DND-41 (cell line): Measurements from ENCODE around the gene BORCS5.

Experiments
- ATAC-seq: fragments of 200-7000 bp; cut with Tn5 transposase; 3 replicates; pipeline ENCODE4 v1.9.1; 2021; ENCODE audit warnings: low read depth; ENCODE audit not compliant: insufficient read depth
- DNase-seq: peaks from one replicate; pipeline ENCODE4 v3.0.0-alpha.2; 2020
- H2AFZ ChIP-seq: 2 replicates; pipeline ENCODE4 v1.6.0; 2012; ENCODE audit warnings: low read depth, low read length
- H3K27ac ChIP-seq: 2 replicates; pipeline ENCODE4 v1.5.1; 2012; ENCODE audit warnings: low read length, inconsistent platforms
- H3K27me3 ChIP-seq: fragments of 200-600 bp; sonication (generic); 2 replicates; pipeline ENCODE4 v1.6.0; 2012; ENCODE audit warnings: low read length, mild to moderate bottlenecking, inconsistent platforms; ENCODE audit not compliant: insufficient read depth, poor library complexity
- H3K36me3 ChIP-seq: 2 replicates; pipeline ENCODE4 v1.5.1; 2012; ENCODE audit warnings: low read length, inconsistent platforms; ENCODE audit not compliant: insufficient read depth
- H3K4me1 ChIP-seq: 2 replicates; pipeline ENCODE4 v1.5.1; 2012; ENCODE audit warnings: mild to moderate bottlenecking, low read length; ENCODE audit not compliant: insufficient read depth
- H3K4me2 ChIP-seq: 2 replicates; pipeline ENCODE4 v1.6.0; 2012; ENCODE audit warnings: mild to moderate bottlenecking, moderate library complexity, low read length, inconsistent platforms; ENCODE audit not compliant: insufficient read depth
- H3K4me3 ChIP-seq, 2 experiments: fragments of 200-600 bp in 1 of 2; shearing (Covaris generic) in 1 of 2; 2 replicates each; pipeline ENCODE4 v1.5.1; 2012 to 2016; ENCODE audit warnings: inconsistent platforms in 2 of 2, low read length in 2 of 2, mild to moderate bottlenecking in 2 of 2, low read depth in 1 of 2, moderate library complexity in 1 of 2
- H3K79me2 ChIP-seq: 2 replicates; pipeline ENCODE4 v1.6.0; 2012; ENCODE audit warnings: low read length, inconsistent platforms; ENCODE audit not compliant: insufficient read depth
- H3K9ac ChIP-seq: 2 replicates; pipeline ENCODE4 v1.6.0; 2012; ENCODE audit warnings: low read depth, mild to moderate bottlenecking, inconsistent platforms, low read length, moderate library complexity
- H3K9me3 ChIP-seq: 2 replicates; pipeline ENCODE4 v1.5.1; 2012; ENCODE audit warnings: low read length, moderate library complexity, mild to moderate bottlenecking, inconsistent platforms; ENCODE audit not compliant: insufficient read depth, severe bottlenecking
- H4K20me1 ChIP-seq: 2 replicates; pipeline ENCODE4 v1.6.0; 2012; ENCODE audit warnings: low read length; ENCODE audit not compliant: insufficient read depth
- CTCF ChIP-seq: IDR thresholded peaks from 2 replicates; pipeline ENCODE4 v1.5.1; 2012; ENCODE audit warnings: borderline replicate concordance, low read length, moderate library complexity, mild to moderate bottlenecking; ENCODE audit not compliant: poor library complexity, severe bottlenecking; ENCODE audit errors: extremely low read depth
- EZH2 ChIP-seq: IDR thresholded peaks from 3 replicates; pipeline ENCODE4 v1.6.1; 2012; ENCODE audit warnings: borderline replicate concordance, low read depth, mild to moderate bottlenecking, moderate library complexity, low read length, inconsistent platforms; ENCODE audit not compliant: severe bottlenecking

The BORCS5 gene

GRCh38 chr12:12399776-12400305 is 43.0 kb downstream of the BORCS5 start:
- Histone ChIP-seq H3K27me3 (no peaks in the 10 kb centered on the region), H3K4me3 (no peak overlapping the region), H2AFZ (no peak overlapping the region), H3K27ac (no peak overlapping the region), H3K4me1 (no peaks in the 10 kb centered on the region), H4K20me1 (no peaks in the 10 kb centered on the region), H3K9ac (no peak overlapping the region), H3K9me3 (no peaks in the 10 kb centered on the region), H3K36me3 (no peaks in the 10 kb centered on the region), H3K79me2 (no peaks in the 10 kb centered on the region), H3K4me2 (no peak overlapping the region)
- ATAC-seq = no peak
- no peak for TF ChIP-seq CTCF
- no peak for TF ChIP-seq EZH2
- no peak for DNase-seq

- Histone ChIP-seq H3K27me3 (no peaks in the 10 kb centered on the region), H2AFZ (no peak overlapping the region), H3K4me2 (no peak overlapping the region), H3K9ac (no peak overlapping the region), H3K4me3 (no peak overlapping the region), H3K27ac (no peak overlapping the region), H4K20me1 (no peaks in the 10 kb centered on the region), H3K36me3 (no peaks in the 10 kb centered on the region), H3K4me1 (no peaks in the 10 kb centered on the region), H3K79me2 (no peaks in the 10 kb centered on the region), H3K9me3 (no peaks in the 10 kb centered on the region)
- DNase-seq (no peak), ATAC-seq (no peak)
- TF ChIP-seq EZH2 (no peak), CTCF (no peak)
Observed at GRCh38 chr12:12400793-12401192, 43.9 kb downstream of the BORCS5 start.

GRCh38 chr12:12403264-12404248 is 46.7 kb downstream of the BORCS5 start:
- no peaks in the 10 kb centered on the region for H3K4me1 ChIP-seq
- ATAC-seq (no peak), DNase-seq (no peak)
- H4K20me1 ChIP-seq = no peaks in the 10 kb centered on the region
- H3K36me3 ChIP-seq = no peaks in the 10 kb centered on the region; the same call in 1 of the 2 replicates
- H3K4me2 ChIP-seq = no peak overlapping the region
- no peak overlapping the region for H3K9ac ChIP-seq
- H2AFZ ChIP-seq = no peak overlapping the region
- no peak overlapping the region for H3K4me3 ChIP-seq
- no peaks in the 10 kb centered on the region for H3K79me2 ChIP-seq
- H3K27me3 ChIP-seq = no peaks in the 10 kb centered on the region
- TF ChIP-seq CTCF = no peak
- TF ChIP-seq EZH2 = no peak
- H3K27ac ChIP-seq = no peak overlapping the region
- no peaks in the 10 kb centered on the region for H3K9me3 ChIP-seq
